Stimulated activated CD4-positive, alpha-beta T cell treated with anti-CD3 and anti-CD28 coated beads, TNF-alpha, amount 100 ng/mL, for 24 hours (primary cell): Measurements from ENCODE around the gene CAMK2B.
"Not testable (repeated sequence)": the region's sequence is repeated elsewhere in the genome, so short reads cannot be mapped to it uniquely, and the experiment has no call there.

Experiments used
- DNase-seq, 3 experiments: peaks; one replicate each; pipeline ENCODE4 v3.0.0-alpha.2; 2020; ENCODE audit warnings: low read depth in 3 of 3

The CAMK2B gene

DNA sequence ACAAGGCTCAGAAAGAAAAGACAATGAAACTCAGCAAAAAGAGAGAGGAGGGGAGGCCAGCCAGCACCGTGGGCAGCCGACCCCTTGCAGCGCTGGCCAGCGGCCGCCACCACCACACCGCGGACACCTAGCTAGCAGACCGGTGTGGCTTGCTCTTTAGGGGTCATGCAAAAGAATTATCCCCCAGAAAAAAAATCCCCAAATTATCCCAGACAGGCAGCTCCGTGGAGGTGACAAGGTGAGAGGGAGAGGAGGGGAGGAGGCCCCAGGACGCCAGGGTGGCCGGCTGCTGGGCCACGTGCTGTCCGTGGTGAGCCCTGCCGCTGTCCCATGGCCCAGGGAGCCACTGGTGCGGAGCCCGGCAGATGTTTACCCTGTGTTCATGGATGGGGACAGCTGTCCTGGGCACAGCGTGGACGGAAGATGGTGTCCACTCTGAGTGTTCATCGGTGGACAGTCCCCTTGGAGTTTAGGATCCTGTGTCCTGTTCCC, 108.1 kb downstream of the CAMK2B start:
- DNase-seq = no peak

GRCh38 chr7:44216521-44217222, 108.7 kb downstream of the CAMK2B start:
- no peak for DNase-seq

DNA sequence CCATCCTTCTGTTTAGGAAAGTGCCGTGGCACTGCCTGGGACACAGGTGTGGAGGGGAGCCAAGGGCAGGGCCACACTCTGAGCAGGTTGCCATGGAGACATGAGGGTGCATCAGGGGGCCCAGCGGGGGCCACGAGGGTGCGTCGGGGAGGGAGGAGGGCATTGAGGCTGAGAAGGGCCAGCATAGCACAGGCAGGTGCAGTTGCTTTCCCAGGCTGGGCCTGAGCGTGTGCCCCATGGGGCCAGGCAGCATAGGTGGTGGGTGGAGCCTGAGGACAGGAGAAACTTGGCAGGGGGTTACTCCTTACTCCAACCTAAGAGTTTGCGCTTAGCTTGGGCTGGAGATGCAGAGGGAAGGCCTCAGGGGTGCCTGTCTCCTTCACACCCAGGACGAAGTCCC, 109.4 kb downstream of the CAMK2B start:
- no peak for DNase-seq

DNA sequence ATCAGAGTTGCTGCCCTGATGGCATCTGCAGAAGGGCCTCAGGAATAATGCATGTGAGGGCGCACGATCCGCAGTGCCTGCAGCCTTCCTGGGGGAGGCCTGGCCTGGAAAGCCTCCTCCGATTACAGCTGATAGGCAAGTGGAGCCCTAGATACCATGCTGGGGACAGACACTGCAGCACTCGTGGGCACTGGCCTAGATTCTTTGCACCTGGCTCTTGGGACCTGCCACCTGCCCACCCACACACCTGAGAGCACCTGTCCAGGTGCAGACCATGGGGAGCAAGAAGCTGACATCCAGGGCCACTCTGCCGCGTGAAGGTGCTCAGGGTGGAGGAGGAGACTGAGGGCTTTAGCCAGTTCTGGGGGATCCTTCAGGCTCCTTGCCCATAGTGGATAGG, 109.9 kb downstream of the CAMK2B start:
- no peak for DNase-seq

GRCh38 chr7:44213877-44214388, 111.5 kb downstream of the CAMK2B start:
- no peak for DNase-seq

- no peak for DNase-seq
Observed at GRCh38 chr7:44213206-44213876, 112.1 kb downstream of the CAMK2B start.

- no peak for DNase-seq
Observed at GRCh38 chr7:44212581-44213184, 112.7 kb downstream of the CAMK2B start.

GRCh38 chr7:44212018-44212417, 113.4 kb downstream of the CAMK2B start:
- no peak for DNase-seq

- no peak for DNase-seq
Observed at GRCh38 chr7:44211126-44211675, 114.2 kb downstream of the CAMK2B start.

GRCh38 chr7:44210107-44210506, 115.3 kb downstream of the CAMK2B start:
- DNase-seq = no peak

GRCh38 chr7:44208085-44208484, 117.3 kb downstream of the CAMK2B start:
- no peak for DNase-seq

- DNase-seq = no peak
Observed at GRCh38 chr7:44206008-44206407, 119.4 kb downstream of the CAMK2B start.

DNA sequence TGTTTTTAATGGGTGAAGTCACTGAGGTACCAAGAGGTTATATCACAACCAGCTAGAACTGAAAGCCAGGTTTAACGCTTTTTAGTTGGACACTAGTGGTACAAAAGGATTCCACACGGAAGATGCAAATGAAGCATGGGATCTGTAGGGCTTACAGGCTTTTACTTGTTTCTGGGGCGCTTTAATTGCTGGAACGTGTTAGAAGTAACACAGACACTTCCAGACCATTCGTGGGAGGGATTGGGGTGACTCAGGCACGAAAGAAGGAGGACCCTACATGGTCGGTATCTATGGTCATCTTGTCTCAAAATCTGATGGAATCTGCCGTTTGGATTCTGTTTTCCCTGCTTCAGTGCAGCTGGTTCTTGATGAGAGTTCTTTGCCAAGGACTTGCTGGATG, 123.6 kb downstream of the CAMK2B start:
- no peak for DNase-seq

GRCh38 chr7:44200699-44201461, 124.5 kb downstream of the CAMK2B start, which contains the start of gene YKT6:
Gene YKT6, plus strand, starts transcription at chr7:44200978. Its CDS starts 158 bp downstream, at chr7:44201136.
- peak; percentile 91 to 95 (median 93) for DNase-seq

- not testable (repeated sequence) for DNase-seq
Observed at GRCh38 chr7:44200163-44200562, 125.2 kb downstream of the CAMK2B start.

DNA sequence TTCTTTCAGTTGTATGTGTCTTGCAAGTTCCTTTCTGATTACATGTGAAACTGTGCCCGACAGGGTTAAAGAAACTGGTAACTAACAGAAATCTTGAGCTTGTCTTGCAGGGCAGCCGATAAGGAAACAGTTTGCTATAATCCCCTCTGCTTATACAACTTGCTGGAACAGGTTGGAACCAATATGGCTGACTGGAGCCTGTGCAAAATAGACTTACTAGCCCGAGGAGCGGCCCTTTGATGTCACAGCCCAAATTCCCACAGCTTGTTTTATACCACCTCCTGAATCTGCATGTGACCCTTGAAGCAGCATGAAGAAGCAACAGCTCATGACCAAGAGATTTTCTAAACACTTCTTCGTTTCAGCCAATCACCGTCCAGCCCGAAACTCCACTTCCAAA, 127.9 kb downstream of the CAMK2B start:
- DNase-seq = no peak

DNA sequence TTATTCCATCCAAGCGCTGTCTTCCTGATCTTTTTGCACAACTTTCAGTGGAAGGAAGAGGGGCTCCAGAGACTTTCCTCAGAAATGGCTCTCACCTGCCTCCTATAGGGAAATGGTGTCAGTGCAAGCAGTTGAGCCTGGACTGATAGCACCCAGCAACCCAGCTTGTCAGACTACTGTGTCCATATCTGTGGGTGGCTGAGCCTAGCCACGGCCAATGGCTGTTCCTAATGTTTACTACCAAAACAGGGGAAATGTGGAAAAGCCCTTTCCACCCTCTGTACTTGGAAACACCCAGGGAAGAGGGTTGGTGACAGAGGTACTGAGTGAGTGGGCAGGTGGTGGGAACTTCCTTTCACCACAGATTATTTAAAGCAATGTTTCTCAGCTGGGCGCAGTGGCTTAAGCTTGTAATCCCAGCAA, 128.9 kb downstream of the CAMK2B start:
- DNase-seq = peak in 1 of 3 experiments; percentile 18

GRCh38 chr7:44195889-44196288, 129.5 kb downstream of the CAMK2B start:
- no peak for DNase-seq

DNA sequence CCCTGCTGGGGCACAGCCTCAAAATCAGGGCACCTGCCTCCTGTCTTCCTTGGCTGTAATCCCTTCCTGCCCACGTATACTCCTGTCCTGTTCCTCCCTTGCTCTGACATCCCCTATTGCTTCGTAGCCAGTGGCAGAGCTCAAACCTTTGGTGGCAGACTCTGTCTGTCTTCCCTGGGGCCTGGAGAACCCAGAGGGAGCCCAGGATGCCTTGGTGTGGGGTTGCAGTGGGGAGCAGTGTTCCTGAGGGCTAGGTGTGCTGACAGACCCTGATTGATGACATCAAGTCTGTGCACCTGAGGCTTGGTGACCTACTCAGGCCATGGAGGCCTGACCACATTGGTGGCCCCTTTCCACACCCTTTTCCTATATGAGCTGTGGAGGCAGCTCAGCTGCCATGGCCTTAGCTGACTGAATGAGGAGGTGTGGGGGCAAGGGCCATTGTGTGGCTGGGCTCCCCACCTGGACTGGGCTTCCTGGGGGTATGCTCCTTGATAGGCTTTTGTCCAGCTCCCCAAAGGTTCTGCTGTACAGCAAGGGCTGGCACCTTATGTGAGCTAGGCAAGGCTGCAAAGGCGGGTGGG, 130.7 kb downstream of the CAMK2B start:
- DNase-seq = no peak

GRCh38 chr7:44194069-44194468, 131.3 kb downstream of the CAMK2B start:
- DNase-seq = peak; percentile 18 to 54 (median 27)
